HepG2 (cell line): ENCODE results near the gene UBE3B. TPM values are rescaled to one million over a fixed set of nuclear protein-coding genes. Genes with fewer than 3 reads are reported as not detected.

Experiments
- MYNN ChIP-seq: sonication (generic); formaldehyde crosslinking; IDR thresholded peaks from 2 replicates; pipeline ENCODE4 v1.4.0; 2020; ENCODE audit warnings: mild to moderate bottlenecking, low read depth, missing genetic modification reagents
- PHF21A ChIP-seq: sonication (generic); formaldehyde crosslinking; IDR thresholded peaks from 2 replicates; pipeline ENCODE4 v1.5.0; 2020; ENCODE audit warnings: mild to moderate bottlenecking, missing genetic modification reagents
- RBAK ChIP-seq: sonication (generic); formaldehyde crosslinking; IDR thresholded peaks from 2 replicates; pipeline ENCODE4 v1.5.1; 2020; ENCODE audit warnings: mild to moderate bottlenecking, missing genetic modification reagents
- RXRB ChIP-seq: IDR thresholded peaks from 2 replicates; pipeline ENCODE4 v1.6.1; 2016; ENCODE audit warnings: borderline replicate concordance, missing genetic modification reagents, missing compliant biosample characterization
- SYNCRIP ChIP-seq: fragments of 200-400 bp; formaldehyde crosslinking; IDR thresholded peaks from 2 replicates; pipeline ENCODE4 v1.6.1; 2018; ENCODE audit warnings: mild to moderate bottlenecking, low read depth, low read length; ENCODE audit not compliant: insufficient read depth
- TEAD3 ChIP-seq: optimal IDR thresholded peaks from 2 replicates; pipeline ENCODE3; 2016; ENCODE audit warnings: borderline replicate concordance
- WIZ ChIP-seq: sonication (generic); formaldehyde crosslinking; IDR thresholded peaks from 2 replicates; pipeline ENCODE4 v1.5.1; 2020; ENCODE audit warnings: mild to moderate bottlenecking, missing genetic modification reagents
- ZNF143 ChIP-seq: sonication (generic); formaldehyde crosslinking; IDR thresholded peaks from 2 replicates; pipeline ENCODE4 v1.4.0; 2020; ENCODE audit warnings: missing genetic modification reagents
- ZNF614 ChIP-seq: IDR thresholded peaks from 2 replicates; pipeline ENCODE4 v1.6.1; 2018; ENCODE audit warnings: missing biosample characterization, missing genetic modification reagents, inconsistent platforms, borderline replicate concordance
- ZNF746 ChIP-seq: sonication (generic); formaldehyde crosslinking; IDR thresholded peaks from 2 replicates; pipeline ENCODE4 v1.8.0; 2022; ENCODE audit warnings: mild to moderate bottlenecking, missing genetic modification reagents
- ZNF850 ChIP-seq: sonication (generic); formaldehyde crosslinking; conservative IDR thresholded peaks from 2 replicates; pipeline ENCODE4 v1.9.0; 2021; ENCODE audit warnings: mild to moderate bottlenecking, missing genetic modification reagents
- polyA plus RNA-seq, 8 experiments: library from polyadenylated mRNA; depleted of rRNA in 3 of 8; stranded (reverse) in 7 of 8; unstranded in 1 of 8; fragments of >200 nt; fragmentation: Illumina TruSeq in 4 of 8; extraction: Trizol in 4 of 8; gene quantifications; 2 replicates each; pipeline versions ENCODE4 v1.2.1 to v1.2.3, GENCODE V29; 2011 to 2016; ENCODE audit warnings: low read depth in 4 of 8, missing spikeins in 1 of 8, mixed read lengths in 1 of 8; ENCODE audit not compliant: insufficient read depth in 1 of 8
- total RNA-seq, 5 experiments: library from RNA; depleted of rRNA; stranded (reverse); fragments of >200 nt; fragmentation: Illumina TruSeq; extraction: Trizol; gene quantifications; 2 replicates each; pipeline ENCODE4 v1.2.3, GENCODE V29; 2016; ENCODE audit warnings: low read depth in 1 of 5
- TF ChIP-seq, protein P1 (sequence below): sonication (generic); formaldehyde crosslinking; IDR thresholded peaks from 2 replicates; pipeline ENCODE4 v1.4.0; 2020; ENCODE audit warnings: missing genetic modification reagents
- TF ChIP-seq, protein P2 (sequence below): sonication (generic); formaldehyde crosslinking; IDR thresholded peaks from 2 replicates; pipeline ENCODE4 v1.4.0; 2020; ENCODE audit warnings: missing genetic modification reagents, borderline replicate concordance
- TF ChIP-seq, protein P3 (sequence below): sonication (generic); formaldehyde crosslinking; conservative IDR thresholded peaks from 2 replicates; pipeline ENCODE4 v1.4.0; 2020; ENCODE audit warnings: missing genetic modification reagents
- TF ChIP-seq, protein P4 (sequence below): sonication (generic); formaldehyde crosslinking; IDR thresholded peaks from 2 replicates; pipeline ENCODE4 v1.5.1; 2020; ENCODE audit warnings: mild to moderate bottlenecking, moderate library complexity, missing genetic modification reagents

Gene UBE3B
- total and polyA plus RNA-seq, 2 of the 13 experiments (the other 11 are each of a cell fraction or from before 2014, with no cell fraction given), result 22.7 to 25.3 TPM

- TF ChIP-seq ZNF746, result no peak
- no peak for TF ChIP-seq RBAK
- TF ChIP-seq TEAD3 (CRISPR knock-in tag), result no peak
- TF ChIP-seq ZNF143 (CRISPR knock-in tag), result peak; percentile 60; the same call in 1 of the 2 replicates
- TF ChIP-seq RXRB (CRISPR knock-in tag), result peak; percentile 12; the same call in 1 of the 2 replicates
- peak; percentile 73; the same call in 1 of the 2 replicates for TF ChIP-seq PHF21A (CRISPR knock-in tag)
- TF ChIP-seq SYNCRIP, result no peak
- TF ChIP-seq, protein P1, sequence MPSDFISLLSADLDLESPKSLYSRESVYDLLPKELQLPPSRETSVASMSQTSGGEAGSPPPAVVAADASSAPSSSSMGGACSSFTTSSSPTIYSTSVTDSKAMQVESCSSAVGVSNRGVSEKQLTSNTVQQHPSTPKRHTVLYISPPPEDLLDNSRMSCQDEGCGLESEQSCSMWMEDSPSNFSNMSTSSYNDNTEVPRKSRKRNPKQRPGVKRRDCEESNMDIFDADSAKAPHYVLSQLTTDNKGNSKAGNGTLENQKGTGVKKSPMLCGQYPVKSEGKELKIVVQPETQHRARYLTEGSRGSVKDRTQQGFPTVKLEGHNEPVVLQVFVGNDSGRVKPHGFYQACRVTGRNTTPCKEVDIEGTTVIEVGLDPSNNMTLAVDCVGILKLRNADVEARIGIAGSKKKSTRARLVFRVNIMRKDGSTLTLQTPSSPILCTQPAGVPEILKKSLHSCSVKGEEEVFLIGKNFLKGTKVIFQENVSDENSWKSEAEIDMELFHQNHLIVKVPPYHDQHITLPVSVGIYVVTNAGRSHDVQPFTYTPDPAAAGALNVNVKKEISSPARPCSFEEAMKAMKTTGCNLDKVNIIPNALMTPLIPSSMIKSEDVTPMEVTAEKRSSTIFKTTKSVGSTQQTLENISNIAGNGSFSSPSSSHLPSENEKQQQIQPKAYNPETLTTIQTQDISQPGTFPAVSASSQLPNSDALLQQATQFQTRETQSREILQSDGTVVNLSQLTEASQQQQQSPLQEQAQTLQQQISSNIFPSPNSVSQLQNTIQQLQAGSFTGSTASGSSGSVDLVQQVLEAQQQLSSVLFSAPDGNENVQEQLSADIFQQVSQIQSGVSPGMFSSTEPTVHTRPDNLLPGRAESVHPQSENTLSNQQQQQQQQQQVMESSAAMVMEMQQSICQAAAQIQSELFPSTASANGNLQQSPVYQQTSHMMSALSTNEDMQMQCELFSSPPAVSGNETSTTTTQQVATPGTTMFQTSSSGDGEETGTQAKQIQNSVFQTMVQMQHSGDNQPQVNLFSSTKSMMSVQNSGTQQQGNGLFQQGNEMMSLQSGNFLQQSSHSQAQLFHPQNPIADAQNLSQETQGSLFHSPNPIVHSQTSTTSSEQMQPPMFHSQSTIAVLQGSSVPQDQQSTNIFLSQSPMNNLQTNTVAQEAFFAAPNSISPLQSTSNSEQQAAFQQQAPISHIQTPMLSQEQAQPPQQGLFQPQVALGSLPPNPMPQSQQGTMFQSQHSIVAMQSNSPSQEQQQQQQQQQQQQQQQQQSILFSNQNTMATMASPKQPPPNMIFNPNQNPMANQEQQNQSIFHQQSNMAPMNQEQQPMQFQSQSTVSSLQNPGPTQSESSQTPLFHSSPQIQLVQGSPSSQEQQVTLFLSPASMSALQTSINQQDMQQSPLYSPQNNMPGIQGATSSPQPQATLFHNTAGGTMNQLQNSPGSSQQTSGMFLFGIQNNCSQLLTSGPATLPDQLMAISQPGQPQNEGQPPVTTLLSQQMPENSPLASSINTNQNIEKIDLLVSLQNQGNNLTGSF, result no peak
- no peak for TF ChIP-seq WIZ (CRISPR knock-in tag)
- no peak for TF ChIP-seq ZNF850 (CRISPR knock-in tag)
- TF ChIP-seq, protein P2, sequence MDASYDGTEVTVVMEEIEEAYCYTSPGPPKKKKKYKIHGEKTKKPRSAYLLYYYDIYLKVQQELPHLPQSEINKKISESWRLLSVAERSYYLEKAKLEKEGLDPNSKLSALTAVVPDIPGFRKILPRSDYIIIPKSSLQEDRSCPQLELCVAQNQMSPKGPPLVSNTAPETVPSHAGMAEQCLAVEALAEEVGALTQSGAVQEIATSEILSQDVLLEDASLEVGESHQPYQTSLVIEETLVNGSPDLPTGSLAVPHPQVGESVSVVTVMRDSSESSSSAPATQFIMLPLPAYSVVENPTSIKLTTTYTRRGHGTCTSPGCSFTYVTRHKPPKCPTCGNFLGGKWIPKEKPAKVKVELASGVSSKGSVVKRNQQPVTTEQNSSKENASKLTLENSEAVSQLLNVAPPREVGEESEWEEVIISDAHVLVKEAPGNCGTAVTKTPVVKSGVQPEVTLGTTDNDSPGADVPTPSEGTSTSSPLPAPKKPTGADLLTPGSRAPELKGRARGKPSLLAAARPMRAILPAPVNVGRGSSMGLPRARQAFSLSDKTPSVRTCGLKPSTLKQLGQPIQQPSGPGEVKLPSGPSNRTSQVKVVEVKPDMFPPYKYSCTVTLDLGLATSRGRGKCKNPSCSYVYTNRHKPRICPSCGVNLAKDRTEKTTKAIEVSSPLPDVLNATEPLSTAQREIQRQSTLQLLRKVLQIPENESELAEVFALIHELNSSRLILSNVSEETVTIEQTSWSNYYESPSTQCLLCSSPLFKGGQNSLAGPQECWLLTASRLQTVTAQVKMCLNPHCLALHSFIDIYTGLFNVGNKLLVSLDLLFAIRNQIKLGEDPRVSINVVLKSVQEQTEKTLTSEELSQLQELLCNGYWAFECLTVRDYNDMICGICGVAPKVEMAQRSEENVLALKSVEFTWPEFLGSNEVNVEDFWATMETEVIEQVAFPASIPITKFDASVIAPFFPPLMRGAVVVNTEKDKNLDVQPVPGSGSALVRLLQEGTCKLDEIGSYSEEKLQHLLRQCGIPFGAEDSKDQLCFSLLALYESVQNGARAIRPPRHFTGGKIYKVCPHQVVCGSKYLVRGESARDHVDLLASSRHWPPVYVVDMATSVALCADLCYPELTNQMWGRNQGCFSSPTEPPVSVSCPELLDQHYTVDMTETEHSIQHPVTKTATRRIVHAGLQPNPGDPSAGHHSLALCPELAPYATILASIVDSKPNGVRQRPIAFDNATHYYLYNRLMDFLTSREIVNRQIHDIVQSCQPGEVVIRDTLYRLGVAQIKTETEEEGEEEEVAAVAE (CRISPR knock-in tag), result peak; percentile 85
- no peak for TF ChIP-seq MYNN (CRISPR knock-in tag)
- TF ChIP-seq, protein P3, sequence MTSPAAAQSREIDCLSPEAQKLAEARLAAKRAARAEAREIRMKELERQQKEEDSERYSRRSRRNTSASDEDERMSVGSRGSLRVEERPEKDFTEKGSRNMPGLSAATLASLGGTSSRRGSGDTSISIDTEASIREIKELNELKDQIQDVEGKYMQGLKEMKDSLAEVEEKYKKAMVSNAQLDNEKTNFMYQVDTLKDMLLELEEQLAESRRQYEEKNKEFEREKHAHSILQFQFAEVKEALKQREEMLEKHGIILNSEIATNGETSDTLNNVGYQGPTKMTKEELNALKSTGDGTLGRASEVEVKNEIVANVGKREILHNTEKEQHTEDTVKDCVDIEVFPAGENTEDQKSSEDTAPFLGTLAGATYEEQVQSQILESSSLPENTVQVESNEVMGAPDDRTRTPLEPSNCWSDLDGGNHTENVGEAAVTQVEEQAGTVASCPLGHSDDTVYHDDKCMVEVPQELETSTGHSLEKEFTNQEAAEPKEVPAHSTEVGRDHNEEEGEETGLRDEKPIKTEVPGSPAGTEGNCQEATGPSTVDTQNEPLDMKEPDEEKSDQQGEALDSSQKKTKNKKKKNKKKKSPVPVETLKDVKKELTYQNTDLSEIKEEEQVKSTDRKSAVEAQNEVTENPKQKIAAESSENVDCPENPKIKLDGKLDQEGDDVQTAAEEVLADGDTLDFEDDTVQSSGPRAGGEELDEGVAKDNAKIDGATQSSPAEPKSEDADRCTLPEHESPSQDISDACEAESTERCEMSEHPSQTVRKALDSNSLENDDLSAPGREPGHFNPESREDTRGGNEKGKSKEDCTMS (CRISPR knock-in tag), result no peak
- TF ChIP-seq, protein P4, sequence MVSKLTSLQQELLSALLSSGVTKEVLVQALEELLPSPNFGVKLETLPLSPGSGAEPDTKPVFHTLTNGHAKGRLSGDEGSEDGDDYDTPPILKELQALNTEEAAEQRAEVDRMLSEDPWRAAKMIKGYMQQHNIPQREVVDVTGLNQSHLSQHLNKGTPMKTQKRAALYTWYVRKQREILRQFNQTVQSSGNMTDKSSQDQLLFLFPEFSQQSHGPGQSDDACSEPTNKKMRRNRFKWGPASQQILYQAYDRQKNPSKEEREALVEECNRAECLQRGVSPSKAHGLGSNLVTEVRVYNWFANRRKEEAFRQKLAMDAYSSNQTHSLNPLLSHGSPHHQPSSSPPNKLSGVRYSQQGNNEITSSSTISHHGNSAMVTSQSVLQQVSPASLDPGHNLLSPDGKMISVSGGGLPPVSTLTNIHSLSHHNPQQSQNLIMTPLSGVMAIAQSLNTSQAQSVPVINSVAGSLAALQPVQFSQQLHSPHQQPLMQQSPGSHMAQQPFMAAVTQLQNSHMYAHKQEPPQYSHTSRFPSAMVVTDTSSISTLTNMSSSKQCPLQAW (CRISPR knock-in tag), result peak; percentile 32; the same call in 1 of the 2 replicates
- peak; percentile 65; the same call in 1 of the 2 replicates for TF ChIP-seq ZNF614
These were observed at the start of gene UBE3B, which contains the start of gene KCTD10 (continued) for GRCh38 chr12:109477185-109477962.
